Measurements from ENCODE around the gene CDKL4.

GRCh38 chr2:39241588-39241987 lies 2.2 kb downstream of the CDKL4 start:
- TF ChIP-seq CTCF (tag by site-specific recombination; IDR thresholded peaks at IDR 0.05) = no peak
- TF ChIP-seq ZNF391 (tag by site-specific recombination; IDR thresholded peaks at IDR 0.05; ENCODE audit: borderline replicate concordance, low read depth) = no peak
